GM18511 (cell line): ENCODE measurements around the gene DGCR2.

Source experiments
- ATAC-seq: cut with Tn5 transposase; IDR thresholded peaks from one replicate; pipeline ENCODE4 v1.9.1; 2021; ENCODE audit warnings: mild to moderate bottlenecking, moderate library complexity; ENCODE audit not compliant: unreplicated experiment

Gene DGCR2

GRCh38 chr22:19127329-19128008, 5.3 kb upstream of the DGCR2 start:
- ATAC-seq = no peak

GRCh38 chr22:19126309-19127273, 4.4 kb upstream of the DGCR2 start:
- no peak for ATAC-seq

GRCh38 chr22:19125474-19126308, 3.5 kb upstream of the DGCR2 start:
- no peak for ATAC-seq

GRCh38 chr22:19125011-19125410, 2.8 kb upstream of the DGCR2 start:
- no peak for ATAC-seq

- no peak for ATAC-seq
Measured at GRCh38 chr22:19124377-19124776, 2.2 kb upstream of the DGCR2 start.

- ATAC-seq = no peak
Measured at GRCh38 chr22:19123936-19124335, 1.7 kb upstream of the DGCR2 start.

GRCh38 chr22:19122752-19123492, 710 bp upstream of the DGCR2 start:
- ATAC-seq = no peak

- peak; percentile 32 for ATAC-seq
Measured at GRCh38 chr22:19121631-19122142, 525 bp downstream of the DGCR2 start.

GRCh38 chr22:19120829-19121630, 1.2 kb downstream of the DGCR2 start:
- peak; percentile 11 for ATAC-seq

- ATAC-seq = no peak
Measured at GRCh38 chr22:19119949-19120348, 2.3 kb downstream of the DGCR2 start.

GRCh38 chr22:19118329-19118880, 3.8 kb downstream of the DGCR2 start:
- no peak for ATAC-seq

- no peak for ATAC-seq
Measured at GRCh38 chr22:19117111-19117512, 5.1 kb downstream of the DGCR2 start.

- ATAC-seq = no peak
Measured at GRCh38 chr22:19115628-19116027, 6.6 kb downstream of the DGCR2 start.

- no peak for ATAC-seq
Measured at GRCh38 chr22:19114984-19115552, 7.1 kb downstream of the DGCR2 start.

- no peak for ATAC-seq
Measured at GRCh38 chr22:19113429-19113828, 8.8 kb downstream of the DGCR2 start.

- ATAC-seq = no peak
Measured at GRCh38 chr22:19111584-19111983, 10.6 kb downstream of the DGCR2 start.

GRCh38 chr22:19111140-19111539, 11.1 kb downstream of the DGCR2 start:
- ATAC-seq = no peak

GRCh38 chr22:19110646-19111045, 11.6 kb downstream of the DGCR2 start:
- no peak for ATAC-seq

GRCh38 chr22:19110064-19110458, 12.2 kb downstream of the DGCR2 start:
- ATAC-seq = no peak
